ENCODE data around the gene SOX21.

SOX21 gene

GRCh38 chr13:94682229-94682628 is 30.1 kb downstream of the SOX21 start:
- DNase-seq (ENCODE audit: extremely low read depth in 1 of 2, low read depth in 1 of 2), result no peak

- DNase-seq (ENCODE audit: extremely low read depth in 1 of 2, low read depth in 1 of 2), result no peak
These were observed 32.7 kb downstream of the SOX21 start for GRCh38 chr13:94679614-94680013.

- no peak for DNase-seq (ENCODE audit: extremely low read depth in 1 of 2, low read depth in 1 of 2)
These were observed 33.5 kb downstream of the SOX21 start for GRCh38 chr13:94678845-94679244.

- no peak for DNase-seq (ENCODE audit: extremely low read depth in 1 of 2, low read depth in 1 of 2)
These were observed 34.5 kb downstream of the SOX21 start for GRCh38 chr13:94677799-94678198.

DNA sequence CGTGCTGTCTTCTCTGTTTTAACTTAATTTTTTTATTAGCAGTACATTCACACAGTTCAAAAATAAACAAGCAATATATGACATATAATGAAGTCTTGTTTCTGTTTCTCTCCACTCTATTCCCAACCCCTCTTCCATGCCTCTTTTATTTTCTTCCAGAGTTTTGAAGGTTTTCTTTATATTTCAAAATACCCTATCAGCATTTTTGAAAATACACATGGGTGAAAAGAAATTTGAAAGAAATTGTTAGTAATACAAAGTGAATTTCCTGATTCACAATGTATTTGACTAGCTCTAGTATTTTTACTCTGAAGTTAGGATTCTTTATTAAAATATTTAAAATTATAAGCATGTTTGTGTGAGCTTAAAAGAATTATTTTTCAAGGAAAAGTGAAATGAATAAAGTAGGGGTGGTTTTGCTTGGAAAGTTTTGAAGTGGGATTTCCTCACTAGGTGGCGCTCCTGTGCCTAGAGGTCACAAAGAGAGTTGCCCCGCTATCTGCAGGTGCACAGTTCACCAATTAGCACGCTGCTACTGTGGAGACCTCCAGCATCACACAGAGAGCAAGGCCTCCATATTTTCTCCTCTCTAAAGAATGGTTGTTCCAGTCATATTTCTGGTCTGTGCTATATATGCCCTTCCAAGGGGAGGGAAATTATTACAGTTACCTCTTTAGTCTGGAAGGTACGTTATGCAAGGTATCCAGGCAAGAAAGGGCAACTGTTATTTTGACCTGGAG is 37.6 kb downstream of the SOX21 start:
- DNase-seq (ENCODE audit: extremely low read depth in 1 of 2, low read depth in 1 of 2), result peak; percentile 7 to 25

GRCh38 chr13:94673851-94674250 is 38.5 kb downstream of the SOX21 start:
- DNase-seq (ENCODE audit: extremely low read depth in 1 of 2, low read depth in 1 of 2), result no peak

DNA sequence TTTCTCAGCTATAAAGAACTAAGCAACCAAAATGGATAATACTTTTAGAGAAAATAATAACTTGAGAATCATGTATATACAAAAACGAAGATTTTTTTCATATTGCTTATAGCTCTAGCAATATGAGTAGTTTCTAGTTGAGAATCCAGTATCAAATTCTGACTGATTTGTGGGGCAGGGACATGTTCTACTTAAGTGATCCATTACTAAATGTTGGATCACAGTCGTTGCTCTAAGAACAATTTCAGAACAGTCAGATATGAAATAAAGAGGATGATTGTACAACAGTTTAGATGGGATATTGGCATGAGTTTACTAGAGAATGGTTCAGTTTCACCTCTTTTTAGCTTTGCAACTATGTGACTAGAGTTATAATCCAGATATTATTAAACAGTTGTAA is 39.9 kb downstream of the SOX21 start:
- no peak for DNase-seq (ENCODE audit: extremely low read depth in 1 of 2, low read depth in 1 of 2)

DNA sequence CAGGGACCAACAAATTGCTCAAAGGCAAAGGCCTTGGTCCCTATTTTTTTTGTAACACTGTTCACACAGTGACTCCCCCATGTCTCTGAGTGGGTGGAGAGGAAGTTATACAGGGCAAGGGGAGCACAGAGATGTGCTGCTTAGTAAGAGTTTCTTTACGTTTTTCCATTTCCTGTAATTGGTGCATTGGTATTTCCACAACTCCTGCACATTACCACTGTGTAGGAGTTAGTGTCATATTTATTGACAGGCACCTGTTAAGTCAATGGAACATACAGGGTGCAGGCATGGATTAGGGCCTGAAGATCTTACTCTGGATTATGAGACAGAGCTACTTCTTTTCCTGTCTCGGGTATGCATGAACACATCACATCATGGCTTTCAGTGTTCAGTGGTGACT is 45.2 kb downstream of the SOX21 start:
- no peak for DNase-seq (ENCODE audit: extremely low read depth in 1 of 2, low read depth in 1 of 2)

- DNase-seq (ENCODE audit: extremely low read depth in 1 of 2, low read depth in 1 of 2), result no peak
These were observed 46.3 kb downstream of the SOX21 start for GRCh38 chr13:94666065-94666464.

DNA sequence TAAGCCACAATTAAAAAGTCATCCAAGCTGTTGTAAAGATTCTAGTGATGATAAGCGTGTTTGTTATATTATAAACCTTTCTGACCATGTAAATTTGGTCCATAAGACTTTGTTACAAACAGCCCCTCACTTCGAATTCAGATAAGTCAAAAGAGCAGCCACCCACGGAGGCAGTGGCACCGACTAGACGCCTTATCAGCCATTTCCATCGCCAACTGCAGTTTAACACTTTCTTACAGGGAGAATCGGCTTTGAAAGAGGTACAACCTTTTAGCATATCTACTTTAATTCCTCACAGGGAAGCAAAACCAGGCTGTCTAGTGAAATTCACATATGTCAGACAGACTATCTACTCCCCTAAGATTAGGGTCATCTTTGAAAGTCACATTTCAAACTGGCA is 47.5 kb downstream of the SOX21 start:
- DNase-seq (ENCODE audit: extremely low read depth in 1 of 2, low read depth in 1 of 2), result no peak

DNA sequence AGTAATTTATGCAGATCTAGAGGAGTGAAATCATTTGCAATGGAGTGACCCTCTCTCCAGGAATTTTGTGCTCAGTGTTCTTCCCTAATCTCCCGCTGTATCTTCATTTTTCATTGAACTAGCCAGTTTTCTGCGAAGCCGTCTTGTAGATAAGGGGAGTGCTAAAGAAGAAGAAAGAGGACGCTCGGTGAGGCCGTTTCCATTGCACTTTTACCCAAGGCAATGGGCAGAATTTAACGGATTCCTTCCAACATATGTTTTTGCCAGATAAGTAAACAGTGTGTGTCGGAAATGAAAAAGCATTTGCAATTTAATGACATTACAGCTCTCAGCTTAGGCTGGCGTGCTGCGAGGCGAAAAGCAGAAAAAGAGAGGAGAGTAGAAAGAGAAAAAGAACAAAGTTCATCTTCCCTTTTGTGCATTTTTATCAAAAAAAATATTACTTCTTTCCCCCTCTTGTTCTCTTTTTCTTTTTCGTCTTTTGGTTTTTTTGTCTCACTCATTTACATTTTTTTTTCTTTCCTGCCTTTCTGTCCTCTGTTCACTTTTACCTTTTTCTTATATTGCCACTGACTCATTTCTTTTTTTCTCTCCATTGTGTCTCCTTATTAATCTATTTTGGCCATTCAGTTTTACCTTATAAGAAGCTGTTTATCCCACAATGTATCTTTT is 49.9 kb downstream of the SOX21 start:
- DNase-seq (ENCODE audit: extremely low read depth in 1 of 2, low read depth in 1 of 2), result no peak

DNA sequence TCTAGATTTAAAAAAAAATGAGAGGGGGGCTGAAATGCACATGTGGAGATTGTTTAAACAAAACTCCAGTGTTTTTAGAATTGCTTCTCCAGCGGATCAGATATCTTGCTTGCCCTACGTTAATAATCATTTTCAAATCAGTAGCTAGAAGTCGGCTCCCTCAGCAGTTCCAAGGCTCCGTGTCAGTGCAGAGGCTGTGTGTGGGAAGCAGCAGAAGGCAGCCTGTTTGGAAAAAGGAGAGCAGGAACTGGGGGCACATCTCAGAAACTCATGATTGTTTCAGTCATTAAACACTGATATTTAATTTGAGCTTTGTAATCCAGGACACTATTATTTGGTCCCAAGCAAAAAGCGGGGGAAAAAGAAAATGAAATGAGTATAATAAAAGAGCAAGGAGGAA is 50.9 kb downstream of the SOX21 start:
- no peak for DNase-seq (ENCODE audit: extremely low read depth in 1 of 2, low read depth in 1 of 2)

DNA sequence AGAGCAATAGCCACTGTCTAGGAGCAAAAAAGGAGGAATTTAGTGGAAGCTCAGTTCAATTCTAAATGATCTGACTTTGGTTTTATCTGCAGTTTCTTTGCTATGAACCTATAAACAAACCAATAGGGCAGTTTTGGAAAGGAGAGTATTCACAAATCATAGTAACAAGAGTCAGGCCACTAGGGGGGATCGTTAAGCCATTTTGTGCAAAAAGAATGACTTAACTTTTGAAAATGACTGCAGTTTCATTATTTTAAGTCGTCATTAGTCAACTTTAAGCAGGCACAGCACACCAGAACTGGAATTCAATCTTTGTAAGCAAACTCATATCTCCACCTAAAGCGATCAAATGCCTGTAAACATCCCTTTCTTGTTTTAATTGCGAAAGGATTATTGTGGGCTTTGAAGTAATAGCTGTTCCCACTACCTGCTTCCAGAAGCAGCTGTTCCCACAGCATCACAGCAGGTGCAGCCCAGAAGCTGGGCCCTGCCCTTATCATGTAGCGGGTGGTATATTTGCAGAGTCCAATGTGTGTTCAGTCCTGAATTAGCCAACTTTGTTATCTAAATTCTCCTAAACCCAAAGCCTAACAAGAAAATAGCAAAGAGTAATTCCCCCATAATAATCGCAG is 51.5 kb downstream of the SOX21 start:
- no peak for DNase-seq (ENCODE audit: extremely low read depth in 1 of 2, low read depth in 1 of 2)

Data from activated CD8-positive, alpha-beta memory T cell treated with anti-CD3 and anti-CD28 coated beads for 1 hour (primary cell).